SK-N-SH (cell line): Measurements from ENCODE around the gene FGD6.

Experiments used
- CTCF ChIP-seq: fragments of 200-600 bp; sonication (generic); IDR thresholded peaks from 2 replicates; pipeline ENCODE4 v1.6.1; 2017; ENCODE audit warnings: antibody characterized with exemption, mild to moderate bottlenecking, moderate library complexity
- USF1 ChIP-seq: IDR thresholded peaks from 2 replicates; pipeline ENCODE4 v1.4.0; 2012; ENCODE audit warnings: low read depth, borderline replicate concordance

GRCh38 chr12:95265765-95266164 lies 48.5 kb upstream of the FGD6 start:
- no peak for TF ChIP-seq USF1
- no peak for TF ChIP-seq CTCF
